AG09309 (cell line): Measurements from ENCODE around the gene METTL9.

Experiments used
- DNase-seq: peaks from one replicate; pipeline ENCODE4 v3.0.0-alpha.2; 2010; ENCODE audit warnings: low read depth
- H3K4me3 ChIP-seq: 2 replicates; pipeline ENCODE4 v1.5.1; 2011; ENCODE audit warnings: mild to moderate bottlenecking, low read depth, low read length, moderate library complexity; ENCODE audit not compliant: control insufficient read depth
- CTCF ChIP-seq: IDR thresholded peaks from 2 replicates; pipeline ENCODE4 v1.5.1; 2011; ENCODE audit warnings: mild to moderate bottlenecking, low read depth, low read length, inconsistent platforms; ENCODE audit not compliant: insufficient read depth, control insufficient read depth; ENCODE audit errors: missing control alignments

Gene METTL9

GRCh38 chr16:21650521-21650920 is 51.1 kb downstream of the METTL9 start:
- TF ChIP-seq CTCF = no peak
- H3K4me3 ChIP-seq = no peak overlapping the region
- no peak for DNase-seq

DNA sequence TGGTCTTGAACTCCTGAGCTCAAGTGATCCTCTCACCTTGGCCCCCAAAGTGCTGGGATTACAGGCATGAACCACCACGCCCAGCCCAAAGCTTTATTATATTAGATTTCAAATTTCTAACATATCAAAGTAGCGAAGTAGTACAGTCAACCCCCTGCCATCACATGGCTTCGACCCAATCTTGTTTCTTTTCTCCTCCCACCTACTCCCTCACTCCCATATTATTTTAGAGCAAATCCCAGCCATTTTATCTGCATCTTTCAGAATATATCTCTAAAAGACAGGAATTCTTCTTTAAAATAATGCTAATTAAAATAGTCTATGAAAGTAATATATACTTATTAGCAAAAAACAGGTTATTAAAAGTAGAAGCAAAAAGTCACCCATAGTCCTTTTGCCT is 52.1 kb downstream of the METTL9 start:
- H3K4me3 ChIP-seq = no peak overlapping the region
- no peak for TF ChIP-seq CTCF
- no peak for DNase-seq

GRCh38 chr16:21652453-21652852 is 53.1 kb downstream of the METTL9 start, which contains the start of gene IGSF6:
Gene IGSF6, minus strand, starts transcription at chr16:21652608. Its CDS starts 10 bp downstream, at chr16:21652598.
- H3K4me3 ChIP-seq = no peak within 1 kb of the TSS
- no peak for DNase-seq
- no peak for TF ChIP-seq CTCF

DNA sequence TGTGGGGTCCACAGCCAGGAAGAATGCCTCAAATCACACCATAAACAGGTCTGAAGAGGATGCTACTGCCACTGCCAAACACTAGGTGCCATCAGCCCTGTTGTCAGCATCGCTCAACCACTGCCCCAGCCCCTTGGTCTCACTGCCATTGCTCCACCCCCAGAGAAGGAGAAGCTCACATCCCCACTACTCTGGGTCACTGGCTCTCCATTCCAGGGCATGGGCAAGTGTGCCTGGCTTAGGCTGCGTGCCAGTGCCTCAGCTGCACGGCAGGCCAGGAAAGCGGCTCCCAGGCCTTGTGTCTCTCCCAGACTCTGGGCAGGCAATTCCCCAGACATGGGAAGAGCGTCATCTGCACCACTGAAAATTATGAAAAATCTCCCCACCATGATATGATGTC is 54.2 kb downstream of the METTL9 start:
- H3K4me3 ChIP-seq = no peak overlapping the region
- no peak for DNase-seq
- TF ChIP-seq CTCF = no peak

DNA sequence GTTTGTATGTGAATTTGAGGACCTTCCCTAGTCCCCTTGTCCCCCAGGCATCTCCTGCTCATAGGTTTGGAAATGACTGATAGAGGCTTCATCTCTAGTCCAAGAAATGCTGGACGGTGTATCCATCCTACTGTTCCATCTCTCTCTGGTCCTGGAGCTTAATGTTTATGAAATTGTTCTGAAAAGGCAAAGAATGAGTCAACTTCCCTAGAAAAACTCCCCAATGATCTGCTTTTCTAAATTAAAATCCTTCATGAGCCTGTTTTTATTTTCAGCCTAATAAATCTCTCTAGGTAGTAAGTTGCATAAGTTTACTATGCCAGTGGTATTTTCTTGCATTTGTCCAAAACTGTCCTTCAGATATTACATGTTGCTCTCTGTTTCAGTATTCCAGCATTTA is 55.1 kb downstream of the METTL9 start:
- H3K4me3 ChIP-seq = no peak overlapping the region
- TF ChIP-seq CTCF = no peak
- DNase-seq = no peak

- no peak for TF ChIP-seq CTCF
- no peak for DNase-seq
- H3K4me3 ChIP-seq = no peak overlapping the region
Measured at GRCh38 chr16:21654881-21655280, 55.5 kb downstream of the METTL9 start.

DNA sequence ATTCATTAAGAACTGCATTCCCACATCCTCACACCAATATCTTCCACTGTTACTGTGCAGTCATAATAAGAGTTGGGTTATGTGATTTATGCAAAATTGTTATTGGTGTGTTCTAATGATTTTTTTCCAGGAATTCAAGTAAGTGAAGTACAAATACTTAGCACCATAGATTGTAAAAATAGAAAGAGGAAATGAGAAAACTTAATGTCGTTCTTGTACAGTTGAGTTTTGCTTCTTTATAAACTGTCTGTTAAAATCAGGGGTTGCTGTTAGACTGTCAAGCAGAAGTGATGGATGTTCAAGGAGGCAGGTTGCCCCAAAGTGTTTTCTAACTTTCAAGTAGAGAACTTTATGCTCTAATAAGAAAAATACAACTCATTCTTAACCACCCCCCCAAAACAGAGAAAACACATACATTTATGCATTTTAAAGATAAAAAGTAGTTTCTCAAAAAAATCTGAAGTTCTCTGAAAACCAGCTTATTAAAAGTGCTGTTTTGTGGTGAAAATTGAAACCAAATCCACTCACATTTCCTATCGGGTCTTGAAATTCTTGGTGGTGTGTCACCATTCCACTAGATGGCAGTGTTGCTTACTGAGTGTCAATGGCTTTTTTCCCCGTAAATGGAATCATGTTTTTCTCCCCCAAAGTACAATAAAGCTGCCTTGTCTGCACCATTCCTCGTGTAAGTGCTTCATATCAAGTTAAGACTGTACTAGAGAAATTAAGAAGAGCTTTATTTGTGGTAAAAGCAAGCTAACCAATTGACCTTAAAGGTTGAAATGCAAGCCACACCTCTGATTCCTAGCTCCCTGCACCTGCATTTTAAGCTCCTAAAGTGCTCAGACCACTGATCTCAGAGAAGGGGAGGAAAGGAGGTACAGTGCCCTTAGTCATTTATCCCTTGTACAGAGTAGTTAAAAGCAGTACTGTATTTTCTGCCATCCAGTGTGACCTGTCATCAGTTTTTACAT is 57.7 kb downstream of the METTL9 start:
- peak; percentile 78 for TF ChIP-seq CTCF
- no peak for DNase-seq
- H3K4me3 ChIP-seq = no peak overlapping the region
